ENCODE data around the gene APOL1.

DNA sequence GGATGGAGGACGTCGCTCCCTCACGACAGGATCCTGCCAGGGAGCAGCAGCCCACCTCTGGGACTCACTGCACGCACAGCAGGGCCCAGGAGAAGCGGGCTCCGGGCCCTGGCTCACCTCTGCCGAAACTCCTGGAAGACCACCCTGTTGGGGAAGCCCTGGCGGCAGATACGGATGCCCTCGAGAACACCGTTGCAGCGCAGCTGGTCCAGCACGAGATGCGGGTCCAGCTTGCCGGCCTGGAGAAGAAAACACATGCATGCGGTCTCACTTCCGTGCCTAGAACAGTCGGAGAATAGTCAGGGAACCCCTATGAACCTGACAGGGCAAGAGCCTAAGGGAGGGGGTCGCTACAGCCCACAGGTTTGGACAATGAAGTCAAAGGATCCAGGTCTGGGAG lies 52.9 kb downstream of the APOL1 start:
- TF ChIP-seq, protein P1, sequence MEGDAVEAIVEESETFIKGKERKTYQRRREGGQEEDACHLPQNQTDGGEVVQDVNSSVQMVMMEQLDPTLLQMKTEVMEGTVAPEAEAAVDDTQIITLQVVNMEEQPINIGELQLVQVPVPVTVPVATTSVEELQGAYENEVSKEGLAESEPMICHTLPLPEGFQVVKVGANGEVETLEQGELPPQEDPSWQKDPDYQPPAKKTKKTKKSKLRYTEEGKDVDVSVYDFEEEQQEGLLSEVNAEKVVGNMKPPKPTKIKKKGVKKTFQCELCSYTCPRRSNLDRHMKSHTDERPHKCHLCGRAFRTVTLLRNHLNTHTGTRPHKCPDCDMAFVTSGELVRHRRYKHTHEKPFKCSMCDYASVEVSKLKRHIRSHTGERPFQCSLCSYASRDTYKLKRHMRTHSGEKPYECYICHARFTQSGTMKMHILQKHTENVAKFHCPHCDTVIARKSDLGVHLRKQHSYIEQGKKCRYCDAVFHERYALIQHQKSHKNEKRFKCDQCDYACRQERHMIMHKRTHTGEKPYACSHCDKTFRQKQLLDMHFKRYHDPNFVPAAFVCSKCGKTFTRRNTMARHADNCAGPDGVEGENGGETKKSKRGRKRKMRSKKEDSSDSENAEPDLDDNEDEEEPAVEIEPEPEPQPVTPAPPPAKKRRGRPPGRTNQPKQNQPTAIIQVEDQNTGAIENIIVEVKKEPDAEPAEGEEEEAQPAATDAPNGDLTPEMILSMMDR (IDR thresholded peaks at IDR 0.05), result no peak
- no peak for TF ChIP-seq POLR2A (IDR thresholded peaks at IDR 0.05)

All from right lobe of liver (tissue), 4 donors.